Measurements from ENCODE around the gene ZBTB42.

DNA sequence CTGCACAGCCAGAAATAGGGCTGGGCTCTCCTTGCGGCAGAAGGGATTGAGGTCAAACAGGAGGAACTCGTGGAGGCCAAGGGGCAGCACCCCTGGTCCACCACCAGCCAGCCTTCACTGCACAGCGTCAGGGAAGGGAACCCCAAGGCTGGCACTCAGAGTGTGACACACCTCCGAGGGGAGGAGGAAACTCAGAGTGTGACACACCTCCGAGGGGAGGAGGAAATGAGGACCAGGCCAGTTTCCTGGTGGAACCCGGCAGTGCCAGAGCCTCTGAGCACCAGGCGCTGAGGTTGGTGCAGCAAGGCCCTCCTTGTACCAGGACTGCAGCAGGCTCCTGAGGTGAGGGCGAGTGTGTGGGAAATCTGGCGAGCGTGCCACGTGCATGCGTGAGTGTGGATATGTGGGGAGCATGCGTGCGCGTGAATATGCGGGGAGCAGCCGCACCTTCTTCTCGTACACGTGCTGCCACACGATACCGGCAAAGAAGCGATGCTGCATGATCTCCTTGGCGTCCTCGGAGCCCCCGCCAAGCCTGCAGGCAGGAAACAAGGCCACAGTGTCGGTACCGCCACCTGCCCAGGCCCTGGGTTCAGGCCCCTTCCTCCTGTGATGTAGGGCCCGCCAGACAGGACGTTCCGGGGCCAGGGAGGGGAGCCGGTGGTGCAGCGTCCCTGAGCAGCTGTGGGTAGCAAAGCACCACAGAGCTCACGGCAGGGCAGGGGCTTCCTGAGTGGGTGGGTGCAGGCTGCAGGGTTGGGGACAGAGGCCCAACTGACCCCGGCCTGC is 28.8 kb upstream of the ZBTB42 start:
- no peak for TF ChIP-seq REST (IDR thresholded peaks at IDR 0.05; ENCODE audit: low read depth)
- no peak for TF ChIP-seq CREB1 (IDR thresholded peaks at IDR 0.05; ENCODE audit: low read depth)
- TF ChIP-seq USF1 (IDR thresholded peaks at IDR 0.05): no peak
- no peak for TF ChIP-seq NFIC (IDR thresholded peaks at IDR 0.05)
- TF ChIP-seq EP300 (IDR thresholded peaks at IDR 0.05; ENCODE audit: borderline replicate concordance): no peak
- TF ChIP-seq CEBPB (IDR thresholded peaks at IDR 0.05): no peak
- no peak for TF ChIP-seq TEAD4 (IDR thresholded peaks at IDR 0.05)
- no peak for TF ChIP-seq RAD21 (IDR thresholded peaks at IDR 0.05; ENCODE audit: low read depth)
- TF ChIP-seq YY1 (IDR thresholded peaks at IDR 0.05; ENCODE audit: low read depth): no peak
- no peak for TF ChIP-seq EGR1 (IDR thresholded peaks at IDR 0.05)
- TF ChIP-seq TCF12 (IDR thresholded peaks at IDR 0.05; ENCODE audit: low read depth): no peak
- no peak for TF ChIP-seq FOXM1 (IDR thresholded peaks at IDR 0.05; ENCODE audit: borderline replicate concordance, low read depth)

Measured in Ishikawa (cell line).